Measurements from ENCODE around the gene VWA8. TPM values are rescaled to one million over a fixed set of nuclear protein-coding genes. Genes with fewer than 3 reads are reported as not detected.

Gene VWA8
- total and polyA plus RNA-seq, 2 experiments from 2014 or later, result 6.3 to 24.6 TPM

DNA sequence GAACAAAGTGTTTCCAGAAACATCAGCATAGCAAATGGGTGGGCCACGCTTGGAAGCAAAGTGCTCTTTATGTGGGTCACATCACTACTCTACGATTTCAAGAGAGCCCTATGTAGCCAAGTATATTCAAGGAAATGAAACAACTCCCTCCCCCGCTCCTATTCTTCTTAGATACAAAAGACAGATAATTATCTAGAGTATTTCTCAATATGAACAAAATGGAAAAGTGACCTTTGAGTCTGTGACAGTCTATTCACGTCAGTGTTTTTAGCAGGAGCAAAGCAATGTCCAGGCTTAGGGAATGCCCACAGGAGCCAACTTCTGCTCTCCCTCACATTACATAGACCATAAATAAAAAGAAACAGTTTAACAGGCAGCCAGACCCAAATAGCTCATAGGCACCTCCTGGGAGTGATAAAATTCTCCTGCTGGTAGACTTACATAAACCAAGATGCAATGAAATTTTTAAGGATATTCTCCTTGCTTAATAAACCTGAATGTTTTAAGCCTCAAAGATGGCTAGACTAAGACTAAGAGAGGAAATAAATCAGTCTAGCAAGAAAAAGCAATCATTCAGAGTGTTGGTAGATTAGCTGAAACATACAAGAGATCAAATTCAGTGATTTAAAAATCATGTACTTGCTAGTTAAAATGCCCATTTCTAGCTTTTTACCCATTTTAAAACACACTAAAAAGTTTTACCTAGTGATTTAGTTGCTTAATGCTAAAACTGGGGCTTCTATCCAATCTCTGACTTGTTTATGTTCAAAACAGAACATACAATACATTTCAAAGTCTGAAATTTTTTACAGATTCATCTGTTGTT, 320.7 kb downstream of the VWA8 start:
- Mint-ChIP-seq H3K9me3 (no peaks in the 10 kb centered on the region), H3K27ac (no peak overlapping the region), H3K4me1 (peaks cover 8% of the 10 kb centered on the region; the same call in 2 of the 3 replicates), H3K4me3 (no peak overlapping the region), H3K36me3 (ENCODE audit: low read depth) (no peaks in the 10 kb centered on the region), H3K27me3 (ENCODE audit: insufficient read depth, low read depth, poor library complexity) (no peaks in the 10 kb centered on the region)
- no peaks in the 10 kb centered on the region for H4K20me1 ChIP-seq (replicated peaks; ENCODE audit: insufficient read depth)
- no peaks in the 10 kb centered on the region for H3K27me3 ChIP-seq (ENCODE audit: insufficient read depth)
- H3F3A ChIP-seq (replicated peaks; ENCODE audit: low read depth), result no peaks in the 10 kb centered on the region
- H3K4me2 ChIP-seq, result no peak overlapping the region
- ATAC-seq (no peak), DNase-seq (ENCODE audit: low spot score) (no peak)
- no peaks in the 10 kb centered on the region for H3K36me3 ChIP-seq (ENCODE audit: insufficient read depth)
- H3K4me3 ChIP-seq, result no peak overlapping the region
- no peaks in the 10 kb centered on the region for H3K9me2 ChIP-seq (ENCODE audit: insufficient read depth)
- H3K4me1 ChIP-seq (ENCODE audit: insufficient read depth), result peaks cover 5% of the 10 kb centered on the region; the same call in 1 of the 2 replicates
- no peak overlapping the region for H3K27ac ChIP-seq (ENCODE audit: low read depth)
- TF ChIP-seq ZNF114 (CRISPR knock-in tag; IDR thresholded peaks at IDR 0.05) (no peak), STAT1 (IDR thresholded peaks at IDR 0.05; ENCODE audit: unreplicated experiment) (no peak), ZNF331 (CRISPR knock-in tag; IDR thresholded peaks at IDR 0.05; ENCODE audit: low read depth) (no peak), JUNB (IDR thresholded peaks at IDR 0.05; ENCODE audit: unreplicated experiment) (no peak), EZH2 (IDR thresholded peaks at IDR 0.05; ENCODE audit: low read depth, unreplicated experiment) (no peak), POLR2AphosphoS5 (IDR thresholded peaks at IDR 0.05; ENCODE audit: low read depth) (no peak), CREB1 (CRISPR knock-in tag; IDR thresholded peaks at IDR 0.05; ENCODE audit: low read depth) (no peak), EZH2phosphoT487 (IDR thresholded peaks at IDR 0.05; ENCODE audit: unreplicated experiment) (no peak)
- TF ChIP-seq, protein P1, sequence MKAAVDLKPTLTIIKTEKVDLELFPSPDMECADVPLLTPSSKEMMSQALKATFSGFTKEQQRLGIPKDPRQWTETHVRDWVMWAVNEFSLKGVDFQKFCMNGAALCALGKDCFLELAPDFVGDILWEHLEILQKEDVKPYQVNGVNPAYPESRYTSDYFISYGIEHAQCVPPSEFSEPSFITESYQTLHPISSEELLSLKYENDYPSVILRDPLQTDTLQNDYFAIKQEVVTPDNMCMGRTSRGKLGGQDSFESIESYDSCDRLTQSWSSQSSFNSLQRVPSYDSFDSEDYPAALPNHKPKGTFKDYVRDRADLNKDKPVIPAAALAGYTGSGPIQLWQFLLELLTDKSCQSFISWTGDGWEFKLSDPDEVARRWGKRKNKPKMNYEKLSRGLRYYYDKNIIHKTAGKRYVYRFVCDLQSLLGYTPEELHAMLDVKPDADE (IDR thresholded peaks at IDR 0.05), result no peak
- TF ChIP-seq, protein P2, sequence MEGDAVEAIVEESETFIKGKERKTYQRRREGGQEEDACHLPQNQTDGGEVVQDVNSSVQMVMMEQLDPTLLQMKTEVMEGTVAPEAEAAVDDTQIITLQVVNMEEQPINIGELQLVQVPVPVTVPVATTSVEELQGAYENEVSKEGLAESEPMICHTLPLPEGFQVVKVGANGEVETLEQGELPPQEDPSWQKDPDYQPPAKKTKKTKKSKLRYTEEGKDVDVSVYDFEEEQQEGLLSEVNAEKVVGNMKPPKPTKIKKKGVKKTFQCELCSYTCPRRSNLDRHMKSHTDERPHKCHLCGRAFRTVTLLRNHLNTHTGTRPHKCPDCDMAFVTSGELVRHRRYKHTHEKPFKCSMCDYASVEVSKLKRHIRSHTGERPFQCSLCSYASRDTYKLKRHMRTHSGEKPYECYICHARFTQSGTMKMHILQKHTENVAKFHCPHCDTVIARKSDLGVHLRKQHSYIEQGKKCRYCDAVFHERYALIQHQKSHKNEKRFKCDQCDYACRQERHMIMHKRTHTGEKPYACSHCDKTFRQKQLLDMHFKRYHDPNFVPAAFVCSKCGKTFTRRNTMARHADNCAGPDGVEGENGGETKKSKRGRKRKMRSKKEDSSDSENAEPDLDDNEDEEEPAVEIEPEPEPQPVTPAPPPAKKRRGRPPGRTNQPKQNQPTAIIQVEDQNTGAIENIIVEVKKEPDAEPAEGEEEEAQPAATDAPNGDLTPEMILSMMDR (conservative IDR thresholded peaks at IDR 0.05; ENCODE audit: low read depth in 2 of 2), result no peak
- TF ChIP-seq, protein P3, sequence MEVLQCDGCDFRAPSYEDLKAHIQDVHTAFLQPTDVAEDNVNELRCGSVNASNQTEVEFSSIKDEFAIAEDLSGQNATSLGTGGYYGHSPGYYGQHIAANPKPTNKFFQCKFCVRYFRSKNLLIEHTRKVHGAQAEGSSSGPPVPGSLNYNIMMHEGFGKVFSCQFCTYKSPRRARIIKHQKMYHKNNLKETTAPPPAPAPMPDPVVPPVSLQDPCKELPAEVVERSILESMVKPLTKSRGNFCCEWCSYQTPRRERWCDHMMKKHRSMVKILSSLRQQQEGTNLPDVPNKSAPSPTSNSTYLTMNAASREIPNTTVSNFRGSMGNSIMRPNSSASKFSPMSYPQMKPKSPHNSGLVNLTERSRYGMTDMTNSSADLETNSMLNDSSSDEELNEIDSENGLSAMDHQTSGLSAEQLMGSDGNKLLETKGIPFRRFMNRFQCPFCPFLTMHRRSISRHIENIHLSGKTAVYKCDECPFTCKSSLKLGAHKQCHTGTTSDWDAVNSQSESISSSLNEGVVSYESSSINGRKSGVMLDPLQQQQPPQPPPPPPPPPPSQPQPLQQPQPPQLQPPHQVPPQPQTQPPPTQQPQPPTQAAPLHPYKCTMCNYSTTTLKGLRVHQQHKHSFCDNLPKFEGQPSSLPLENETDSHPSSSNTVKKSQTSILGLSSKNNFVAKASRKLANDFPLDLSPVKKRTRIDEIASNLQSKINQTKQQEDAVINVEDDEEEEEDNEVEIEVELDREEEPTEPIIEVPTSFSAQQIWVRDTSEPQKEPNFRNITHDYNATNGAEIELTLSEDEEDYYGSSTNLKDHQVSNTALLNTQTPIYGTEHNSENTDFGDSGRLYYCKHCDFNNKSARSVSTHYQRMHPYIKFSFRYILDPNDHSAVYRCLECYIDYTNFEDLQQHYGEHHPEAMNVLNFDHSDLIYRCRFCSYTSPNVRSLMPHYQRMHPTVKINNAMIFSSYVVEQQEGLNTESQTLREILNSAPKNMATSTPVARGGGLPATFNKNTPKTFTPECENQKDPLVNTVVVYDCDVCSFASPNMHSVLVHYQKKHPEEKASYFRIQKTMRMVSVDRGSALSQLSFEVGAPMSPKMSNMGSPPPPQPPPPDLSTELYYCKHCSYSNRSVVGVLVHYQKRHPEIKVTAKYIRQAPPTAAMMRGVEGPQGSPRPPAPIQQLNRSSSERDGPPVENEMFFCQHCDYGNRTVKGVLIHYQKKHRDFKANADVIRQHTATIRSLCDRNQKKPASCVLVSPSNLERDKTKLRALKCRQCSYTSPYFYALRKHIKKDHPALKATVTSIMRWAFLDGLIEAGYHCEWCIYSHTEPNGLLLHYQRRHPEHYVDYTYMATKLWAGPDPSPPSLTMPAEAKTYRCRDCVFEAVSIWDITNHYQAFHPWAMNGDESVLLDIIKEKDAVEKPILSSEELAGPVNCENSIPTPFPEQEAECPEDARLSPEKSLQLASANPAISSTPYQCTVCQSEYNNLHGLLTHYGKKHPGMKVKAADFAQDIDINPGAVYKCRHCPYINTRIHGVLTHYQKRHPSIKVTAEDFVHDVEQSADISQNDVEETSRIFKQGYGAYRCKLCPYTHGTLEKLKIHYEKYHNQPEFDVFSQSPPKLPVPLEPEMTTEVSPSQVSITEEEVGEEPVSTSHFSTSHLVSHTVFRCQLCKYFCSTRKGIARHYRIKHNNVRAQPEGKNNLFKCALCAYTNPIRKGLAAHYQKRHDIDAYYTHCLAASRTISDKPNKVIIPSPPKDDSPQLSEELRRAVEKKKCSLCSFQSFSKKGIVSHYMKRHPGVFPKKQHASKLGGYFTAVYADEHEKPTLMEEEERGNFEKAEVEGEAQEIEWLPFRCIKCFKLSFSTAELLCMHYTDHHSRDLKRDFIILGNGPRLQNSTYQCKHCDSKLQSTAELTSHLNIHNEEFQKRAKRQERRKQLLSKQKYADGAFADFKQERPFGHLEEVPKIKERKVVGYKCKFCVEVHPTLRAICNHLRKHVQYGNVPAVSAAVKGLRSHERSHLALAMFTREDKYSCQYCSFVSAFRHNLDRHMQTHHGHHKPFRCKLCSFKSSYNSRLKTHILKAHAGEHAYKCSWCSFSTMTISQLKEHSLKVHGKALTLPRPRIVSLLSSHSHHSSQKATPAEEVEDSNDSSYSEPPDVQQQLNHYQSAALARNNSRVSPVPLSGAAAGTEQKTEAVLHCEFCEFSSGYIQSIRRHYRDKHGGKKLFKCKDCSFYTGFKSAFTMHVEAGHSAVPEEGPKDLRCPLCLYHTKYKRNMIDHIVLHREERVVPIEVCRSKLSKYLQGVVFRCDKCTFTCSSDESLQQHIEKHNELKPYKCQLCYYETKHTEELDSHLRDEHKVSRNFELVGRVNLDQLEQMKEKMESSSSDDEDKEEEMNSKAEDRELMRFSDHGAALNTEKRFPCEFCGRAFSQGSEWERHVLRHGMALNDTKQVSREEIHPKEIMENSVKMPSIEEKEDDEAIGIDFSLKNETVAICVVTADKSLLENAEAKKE (CRISPR knock-in tag; IDR thresholded peaks at IDR 0.05), result no peak
- TF ChIP-seq, protein P4, sequence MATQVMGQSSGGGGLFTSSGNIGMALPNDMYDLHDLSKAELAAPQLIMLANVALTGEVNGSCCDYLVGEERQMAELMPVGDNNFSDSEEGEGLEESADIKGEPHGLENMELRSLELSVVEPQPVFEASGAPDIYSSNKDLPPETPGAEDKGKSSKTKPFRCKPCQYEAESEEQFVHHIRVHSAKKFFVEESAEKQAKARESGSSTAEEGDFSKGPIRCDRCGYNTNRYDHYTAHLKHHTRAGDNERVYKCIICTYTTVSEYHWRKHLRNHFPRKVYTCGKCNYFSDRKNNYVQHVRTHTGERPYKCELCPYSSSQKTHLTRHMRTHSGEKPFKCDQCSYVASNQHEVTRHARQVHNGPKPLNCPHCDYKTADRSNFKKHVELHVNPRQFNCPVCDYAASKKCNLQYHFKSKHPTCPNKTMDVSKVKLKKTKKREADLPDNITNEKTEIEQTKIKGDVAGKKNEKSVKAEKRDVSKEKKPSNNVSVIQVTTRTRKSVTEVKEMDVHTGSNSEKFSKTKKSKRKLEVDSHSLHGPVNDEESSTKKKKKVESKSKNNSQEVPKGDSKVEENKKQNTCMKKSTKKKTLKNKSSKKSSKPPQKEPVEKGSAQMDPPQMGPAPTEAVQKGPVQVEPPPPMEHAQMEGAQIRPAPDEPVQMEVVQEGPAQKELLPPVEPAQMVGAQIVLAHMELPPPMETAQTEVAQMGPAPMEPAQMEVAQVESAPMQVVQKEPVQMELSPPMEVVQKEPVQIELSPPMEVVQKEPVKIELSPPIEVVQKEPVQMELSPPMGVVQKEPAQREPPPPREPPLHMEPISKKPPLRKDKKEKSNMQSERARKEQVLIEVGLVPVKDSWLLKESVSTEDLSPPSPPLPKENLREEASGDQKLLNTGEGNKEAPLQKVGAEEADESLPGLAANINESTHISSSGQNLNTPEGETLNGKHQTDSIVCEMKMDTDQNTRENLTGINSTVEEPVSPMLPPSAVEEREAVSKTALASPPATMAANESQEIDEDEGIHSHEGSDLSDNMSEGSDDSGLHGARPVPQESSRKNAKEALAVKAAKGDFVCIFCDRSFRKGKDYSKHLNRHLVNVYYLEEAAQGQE (IDR thresholded peaks at IDR 0.05; ENCODE audit: unreplicated experiment), result no peak
- H3K79me2 ChIP-seq (replicated peaks; ENCODE audit: insufficient read depth), result no peaks in the 10 kb centered on the region
- no peak overlapping the region for H2AFZ ChIP-seq

Measured in GM23338 (cell line).